Ascending aorta (tissue), 2 donors: ENCODE results near the gene RNF31. TPM values are rescaled to one million over a fixed set of nuclear protein-coding genes. Genes with fewer than 3 reads are reported as not detected.

Experiments
- DNase-seq, 2 donors: peaks; one replicate each; pipeline ENCODE4 v3.0.0-alpha.2; 2019; ENCODE audit warnings: low spot score in 2 of 2
- H3K27ac ChIP-seq, 2 donors: fragments of 200-600 bp; sonication (generic); one replicate each; pipeline ENCODE4 v1.5.1; 2016 to 2017; ENCODE audit warnings: mild to moderate bottlenecking in 1 of 2
- H3K27me3 ChIP-seq: fragments of 200-600 bp; sonication (generic); one replicate; pipeline ENCODE4 v1.5.1; 2017
- H3K36me3 ChIP-seq, 2 donors: fragments of 200-600 bp; sonication (generic); one replicate each; pipeline ENCODE4 v1.5.1; 2016
- H3K4me1 ChIP-seq, 2 donors: fragments of 200-600 bp; sonication (generic); one replicate each; pipeline ENCODE4 v1.5.1; 2016 to 2017; ENCODE audit warnings: mild to moderate bottlenecking in 1 of 2
- H3K4me3 ChIP-seq, 2 donors: fragments of 200-600 bp; sonication (generic); one replicate each; pipeline ENCODE4 v1.5.1; 2016 to 2017; ENCODE audit warnings: mild to moderate bottlenecking in 1 of 2
- H3K9me3 ChIP-seq, 2 donors: fragments of 200-600 bp; sonication (generic); one replicate each; pipeline ENCODE4 v1.5.1; 2016
- intact Hi-C: fragments of 100-400 bp; cut with DNase I; formaldehyde crosslinking; loops from one replicate; pipeline ENCODE4 v1.15.1; 2023
- total RNA-seq: library from RNA; depleted of rRNA; stranded (reverse); fragments of >200 nt; gene quantifications from one replicate; pipeline ENCODE4 v1.1.0, GENCODE V29; 2016
- TF ChIP-seq, protein P1 (sequence below), 3 experiments: fragments of 200-600 bp in 2 of 3; fragments of 450-650 bp in 1 of 3; sonication (generic) in 2 of 3; IDR thresholded peaks; one replicate each; pipeline ENCODE4 v1.5.1; 2016 to 2019; ENCODE audit warnings: antibody characterized with exemption in 3 of 3, mild to moderate bottlenecking in 1 of 3, moderate library complexity in 1 of 3

Gene RNF31
- total RNA-seq, 1 donor from 2014 or later = 182 TPM

DNA sequence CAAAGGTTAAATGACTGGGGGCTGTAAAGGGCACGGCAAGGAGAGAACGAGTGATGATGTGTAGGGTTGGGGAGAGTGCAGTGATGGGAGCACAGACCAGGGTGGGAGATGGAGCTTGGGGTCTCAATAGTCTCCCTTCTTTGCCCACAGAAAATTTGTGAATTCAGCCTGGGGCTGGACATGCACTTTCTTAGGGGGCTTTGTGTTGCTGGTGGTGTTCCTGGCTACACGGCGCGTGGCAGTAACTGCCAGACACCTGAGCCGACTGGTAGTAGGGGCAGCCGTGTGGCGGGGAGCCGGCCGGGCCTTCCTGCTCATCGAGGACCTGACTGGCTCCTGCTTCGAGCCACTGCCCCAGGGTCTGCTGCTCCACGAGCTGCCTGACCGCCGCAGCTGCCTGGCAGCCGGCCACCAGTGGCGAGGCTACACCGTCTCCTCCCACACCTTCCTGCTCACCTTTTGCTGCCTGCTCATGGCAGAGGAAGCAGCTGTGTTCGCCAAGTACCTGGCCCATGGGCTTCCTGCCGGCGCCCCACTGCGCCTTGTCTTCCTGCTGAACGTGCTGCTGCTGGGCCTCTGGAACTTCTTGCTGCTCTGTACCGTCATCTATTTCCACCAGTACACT lies 15.1 kb upstream of the RNF31 start:
- no peak for DNase-seq
- Histone ChIP-seq H3K4me1 (peaks cover 5 to 14% of the 10 kb centered on the region in 2 donors), H3K36me3 (no peaks in the 10 kb centered on the region), H3K9me3 (no peaks in the 10 kb centered on the region), H3K27me3 (no peaks in the 10 kb centered on the region), H3K27ac (no peak overlapping the region), H3K4me3 (no peak overlapping the region)
- intact Hi-C loops = no loop called here
- TF ChIP-seq, protein P1, sequence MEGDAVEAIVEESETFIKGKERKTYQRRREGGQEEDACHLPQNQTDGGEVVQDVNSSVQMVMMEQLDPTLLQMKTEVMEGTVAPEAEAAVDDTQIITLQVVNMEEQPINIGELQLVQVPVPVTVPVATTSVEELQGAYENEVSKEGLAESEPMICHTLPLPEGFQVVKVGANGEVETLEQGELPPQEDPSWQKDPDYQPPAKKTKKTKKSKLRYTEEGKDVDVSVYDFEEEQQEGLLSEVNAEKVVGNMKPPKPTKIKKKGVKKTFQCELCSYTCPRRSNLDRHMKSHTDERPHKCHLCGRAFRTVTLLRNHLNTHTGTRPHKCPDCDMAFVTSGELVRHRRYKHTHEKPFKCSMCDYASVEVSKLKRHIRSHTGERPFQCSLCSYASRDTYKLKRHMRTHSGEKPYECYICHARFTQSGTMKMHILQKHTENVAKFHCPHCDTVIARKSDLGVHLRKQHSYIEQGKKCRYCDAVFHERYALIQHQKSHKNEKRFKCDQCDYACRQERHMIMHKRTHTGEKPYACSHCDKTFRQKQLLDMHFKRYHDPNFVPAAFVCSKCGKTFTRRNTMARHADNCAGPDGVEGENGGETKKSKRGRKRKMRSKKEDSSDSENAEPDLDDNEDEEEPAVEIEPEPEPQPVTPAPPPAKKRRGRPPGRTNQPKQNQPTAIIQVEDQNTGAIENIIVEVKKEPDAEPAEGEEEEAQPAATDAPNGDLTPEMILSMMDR (IDR thresholded peaks at IDR 0.05) = no peak

DNA sequence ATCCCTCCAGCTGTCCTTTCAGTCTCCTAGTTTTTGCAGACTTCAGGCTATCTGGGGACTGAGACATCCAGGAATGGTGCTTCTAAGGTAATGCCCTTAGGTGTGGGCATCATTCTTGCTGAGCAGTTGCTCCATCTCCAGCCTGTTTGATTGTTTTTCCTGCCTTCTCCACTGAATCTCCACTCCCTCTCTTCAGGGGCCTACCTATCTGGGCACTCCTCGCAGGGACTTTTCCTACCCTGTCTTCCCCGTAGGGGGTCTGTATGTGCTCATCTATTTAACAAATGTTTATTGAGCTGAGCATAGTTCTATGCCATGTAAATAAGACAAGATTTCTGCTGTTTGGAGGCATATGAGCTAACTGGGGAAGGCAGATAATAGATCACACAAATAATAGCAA lies 14.3 kb upstream of the RNF31 start:
- TF ChIP-seq, protein P1 (IDR thresholded peaks at IDR 0.05) = no peak

DNA sequence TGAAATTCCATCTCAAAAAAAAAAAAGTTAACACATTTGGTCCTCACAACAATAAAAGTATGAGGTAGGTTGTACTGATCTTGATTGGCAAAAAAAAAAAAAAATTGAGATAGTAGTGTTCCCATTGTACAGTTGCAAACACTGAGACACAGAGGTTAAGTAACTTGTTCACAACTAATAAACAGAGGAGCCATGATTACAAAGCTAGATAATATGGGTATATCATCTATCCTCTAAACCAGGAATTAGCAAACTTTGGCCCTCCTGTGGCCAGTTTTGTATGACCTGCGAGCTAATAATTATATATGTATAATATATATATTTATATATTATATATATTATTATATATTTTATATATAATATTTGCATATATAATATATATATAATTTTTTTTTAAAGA lies 13.6 kb upstream of the RNF31 start:
- no peaks in the 10 kb centered on the region for H3K27me3 ChIP-seq
- H3K4me1 ChIP-seq = peaks cover 5 to 15% of the 10 kb centered on the region in 2 donors
- no peaks in the 10 kb centered on the region for H3K9me3 ChIP-seq
- TF ChIP-seq, protein P1 (IDR thresholded peaks at IDR 0.05) = no peak
- H3K36me3 ChIP-seq = peaks cover 11 to 13% of the 10 kb centered on the region in 2 donors
- intact Hi-C loops = no loop called here
- H3K27ac ChIP-seq = no peak overlapping the region
- no peak overlapping the region for H3K4me3 ChIP-seq
- no peak for DNase-seq

More for the DNA sequence above, 14.3 kb upstream of the RNF31 start:
- Histone ChIP-seq H3K27me3 (no peaks in the 10 kb centered on the region), H3K4me3 (no peak overlapping the region), H3K9me3 (no peaks in the 10 kb centered on the region), H3K27ac (no peak overlapping the region), H3K36me3 (peaks cover 4 to 5% of the 10 kb centered on the region in 2 donors), H3K4me1 (peaks cover 5 to 15% of the 10 kb centered on the region in 2 donors)
- DNase-seq = no peak
- intact Hi-C loops = no loop called here

DNA sequence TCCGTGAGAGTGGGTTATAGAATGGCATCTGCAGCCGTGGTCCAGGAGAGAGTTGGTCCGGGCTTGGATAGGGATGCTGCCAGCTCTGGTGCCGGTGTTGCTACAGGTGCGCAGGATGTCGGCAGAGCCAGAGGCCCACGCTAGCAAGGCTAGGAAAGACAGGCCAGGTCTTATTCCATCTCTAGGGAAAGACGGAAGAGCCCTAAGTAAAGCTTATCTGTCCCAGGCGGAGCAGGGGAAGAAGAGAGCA lies 11.8 kb upstream of the RNF31 start:
- H3K27ac ChIP-seq = peak overlapping the region; percentile 80 to 91
- TF ChIP-seq, protein P1 (IDR thresholded peaks at IDR 0.05) = no peak
- peaks cover 5 to 27% of the 10 kb centered on the region in 2 donors for H3K4me1 ChIP-seq
- no peaks in the 10 kb centered on the region for H3K9me3 ChIP-seq
- peak overlapping the region; percentile 82 to 96 for H3K4me3 ChIP-seq
- H3K36me3 ChIP-seq = peaks cover 11 to 18% of the 10 kb centered on the region in 2 donors
- no peaks in the 10 kb centered on the region for H3K27me3 ChIP-seq
- no peak for DNase-seq
- intact Hi-C loops = no loop called here

DNA sequence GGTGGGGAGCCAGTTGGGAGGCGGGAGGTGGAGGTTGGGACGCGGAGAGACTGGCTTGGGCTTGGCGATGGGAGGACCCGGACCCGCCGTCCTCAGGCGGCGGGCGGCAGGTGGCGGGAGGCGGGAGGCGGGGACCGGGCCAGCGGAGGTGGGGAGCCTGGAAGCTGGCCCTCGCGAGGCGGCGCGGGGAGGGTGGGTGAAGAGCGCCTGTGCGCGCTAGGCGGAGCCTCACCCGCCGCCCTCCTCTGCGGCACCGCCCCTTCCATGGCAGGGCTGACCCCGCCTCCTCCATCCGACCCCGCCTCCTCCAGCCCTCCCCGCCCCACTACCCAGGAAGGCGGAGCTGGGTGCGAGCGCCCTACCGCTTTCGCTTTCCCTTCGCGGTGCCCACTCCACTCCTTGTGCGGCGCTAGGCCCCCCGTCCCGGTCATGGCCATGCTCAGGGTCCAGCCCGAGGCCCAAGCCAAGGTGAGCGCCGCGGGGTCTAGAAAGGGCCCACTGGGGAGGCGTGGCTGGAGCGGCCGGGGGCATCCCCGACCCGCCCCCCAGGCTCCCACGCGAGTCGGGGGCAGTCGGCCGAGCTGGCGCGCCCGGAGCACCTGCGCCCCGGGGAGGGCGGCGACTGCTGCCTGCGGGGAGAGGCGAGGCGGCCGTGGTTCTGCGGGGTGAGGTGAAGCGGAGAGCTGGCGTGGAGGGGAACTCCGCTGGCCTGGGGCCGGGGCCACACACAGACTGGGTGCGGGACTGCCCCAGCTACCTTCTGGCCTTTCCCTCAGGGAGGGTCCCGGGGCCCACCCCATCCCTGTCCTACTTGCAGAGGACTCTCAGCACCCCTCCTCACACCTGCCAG lies 11.2 kb upstream of the RNF31 start, which contains the start of gene PSME1:
TSS of gene PSME1 (plus strand) at position 361 of the 850 bp plus-strand sequence. CDS start at position 430, 69 bp downstream.
- no peaks in the 10 kb centered on the region for H3K9me3 ChIP-seq
- peaks cover 11 to 18% of the 10 kb centered on the region in 2 donors for H3K36me3 ChIP-seq
- intact Hi-C loops = loop anchor here (1.0 kb wide), 2 partner anchors 21 to 25 kb away; partner anchors contain the start of gene IRF9
- TF ChIP-seq, protein P1 (IDR thresholded peaks at IDR 0.05) = peak in 1 of 3 experiments; percentile 16
- H3K27ac ChIP-seq = peak within 1 kb of the TSS; percentile 80 to 91
- DNase-seq = peak; percentile 66 to 94
- H3K4me3 ChIP-seq = peak within 1 kb of the TSS; percentile 82 to 96
- H3K27me3 ChIP-seq = no peaks in the 10 kb centered on the region
- H3K4me1 ChIP-seq = peaks cover 5 to 27% of the 10 kb centered on the region in 2 donors
